Activated T-cell treated with anti-CD3 and anti-CD28 coated beads for 24 hours (primary cell): ENCODE measurements around the gene TTC38.
"Not testable (repeated sequence)": the region's sequence is repeated elsewhere in the genome, so short reads cannot be mapped to it uniquely, and the experiment has no call there.

Experiments used
- DNase-seq: peaks from one replicate; pipeline ENCODE4 v3.0.0-alpha.2; 2020; ENCODE audit warnings: low read depth

TTC38 gene

GRCh38 chr22:46296257-46297150 is 28.7 kb downstream of the TTC38 start, which contains the start of gene GTSE1:
GTSE1 (plus strand) TSS chr22:46296870; CDS start chr22:46297401, 531 bp downstream.
- peak; percentile 93 for DNase-seq

- no peak for DNase-seq
Measured at GRCh38 chr22:46297151-46297812, 29.5 kb downstream of the TTC38 start.

GRCh38 chr22:46299101-46299500 is 31.3 kb downstream of the TTC38 start:
- DNase-seq = no peak

GRCh38 chr22:46300491-46300890 is 32.7 kb downstream of the TTC38 start:
- no peak for DNase-seq

GRCh38 chr22:46303347-46303965 is 35.6 kb downstream of the TTC38 start:
- no peak for DNase-seq

- no peak for DNase-seq
Measured at GRCh38 chr22:46308283-46308988, 40.6 kb downstream of the TTC38 start.

GRCh38 chr22:46309526-46310085 is 41.8 kb downstream of the TTC38 start:
- DNase-seq = no peak

- no peak for DNase-seq
Measured at GRCh38 chr22:46312056-46312455, 44.2 kb downstream of the TTC38 start.

GRCh38 chr22:46312848-46313247 is 45.0 kb downstream of the TTC38 start:
- DNase-seq = not testable (repeated sequence)

GRCh38 chr22:46315976-46316375 is 48.2 kb downstream of the TTC38 start:
- no peak for DNase-seq

GRCh38 chr22:46317646-46318045 is 49.8 kb downstream of the TTC38 start:
- no peak for DNase-seq

GRCh38 chr22:46318576-46318975 is 50.8 kb downstream of the TTC38 start:
- no peak for DNase-seq

GRCh38 chr22:46319319-46319718 is 51.5 kb downstream of the TTC38 start:
- DNase-seq = no peak

GRCh38 chr22:46320166-46320710 is 52.4 kb downstream of the TTC38 start:
- no peak for DNase-seq

- no peak for DNase-seq
Measured at GRCh38 chr22:46320716-46321386, 53.0 kb downstream of the TTC38 start.

- no peak for DNase-seq
Measured at GRCh38 chr22:46322711-46323110, 54.9 kb downstream of the TTC38 start.

- no peak for DNase-seq
Measured at GRCh38 chr22:46323162-46323561, 55.4 kb downstream of the TTC38 start.

GRCh38 chr22:46326066-46326680 is 58.4 kb downstream of the TTC38 start:
- DNase-seq = no peak

- DNase-seq = no peak
Measured at GRCh38 chr22:46327691-46328465, 60.1 kb downstream of the TTC38 start.

- DNase-seq = no peak
Measured at GRCh38 chr22:46328797-46329196, 61.0 kb downstream of the TTC38 start.
